ENCODE measurements around the gene TMEM169.

The TMEM169 gene

GRCh38 chr2:216083464-216084281, 2.0 kb downstream of the TMEM169 start:
- Histone ChIP-seq H2AFZ (ENCODE audit: low read length) (peak overlapping the region; percentile 35), H3K4ac (ENCODE audit: low read length) (no peak overlapping the region), H3K4me2 (ENCODE audit: insufficient read depth, low read length, poor library complexity, severe bottlenecking) (peak overlapping the region; percentile 52), H3K4me1 (ENCODE audit: control insufficient read depth in 2 of 2, insufficient read depth in 1 of 2, low read depth in 1 of 2, low read length in 2 of 2) (peaks cover 8 to 16% of the 10 kb centered on the region in 2 donors), H3K23ac (ENCODE audit: low read depth, low read length, poor library complexity) (no peak overlapping the region), H3K27ac (replicated peaks; ENCODE audit: low read length) (peak overlapping the region; percentile 95), H3K18ac (ENCODE audit: low read length) (peak overlapping the region; percentile 0), H3K14ac (ENCODE audit: low read length) (no peak overlapping the region), H3K4me3 (ENCODE audit: low read length in 2 of 2) (peak overlapping the region; percentile 67 to 77), H2BK120ac (ENCODE audit: low read depth, low read length) (no peak overlapping the region), H2AK5ac (ENCODE audit: low read depth, low read length) (no peak overlapping the region), H3K36me3 (replicated peaks in 1 of 2; ENCODE audit: control insufficient read depth in 2 of 2, insufficient read depth in 2 of 2, low read length in 2 of 2) (peaks cover 3 to 15% of the 10 kb centered on the region in 2 donors), H4K8ac (ENCODE audit: low read depth, low read length) (no peak overlapping the region), H3K9ac (ENCODE audit: low read depth, low read length, poor library complexity) (no peak overlapping the region), H3K27me3 (ENCODE audit: control insufficient read depth in 3 of 3, insufficient read depth in 3 of 3, low read depth in 1 of 3, low read length in 3 of 3) (no peaks in the 10 kb centered on the region), H3K79me1 (ENCODE audit: low read depth, low read length) (peaks cover 1% of the 10 kb centered on the region), H2BK15ac (ENCODE audit: low read length) (no peak overlapping the region), H2BK5ac (ENCODE audit: low read length) (no peak overlapping the region), H2BK12ac (ENCODE audit: low read length) (no peak overlapping the region), H4K91ac (ENCODE audit: low read depth, low read length, poor library complexity) (no peak overlapping the region), H3K9me3 (replicated peaks in 1 of 2; ENCODE audit: control insufficient read depth in 2 of 2, insufficient read depth in 1 of 2, low read depth in 1 of 2, low read length in 2 of 2) (peaks cover 0 to 1% of the 10 kb centered on the region in 2 donors)
- no CpG with 5 or more reads among the region's 11 CpGs for WGBS, 2 donors (ENCODE audit: extremely low coverage in 2 of 2, insufficient read length in 2 of 2, insufficient replicate concordance in 1 of 2)
- peak; percentile 88 for DNase-seq (ENCODE audit: low spot score)

GRCh38 chr2:216084547-216084946, 2.8 kb downstream of the TMEM169 start:
- Histone ChIP-seq H2BK15ac (ENCODE audit: low read length) (no peak overlapping the region), H3K27me3 (ENCODE audit: control insufficient read depth in 3 of 3, insufficient read depth in 3 of 3, low read depth in 1 of 3, low read length in 3 of 3) (no peaks in the 10 kb centered on the region), H3K36me3 (replicated peaks in 1 of 2; ENCODE audit: control insufficient read depth in 2 of 2, insufficient read depth in 2 of 2, low read length in 2 of 2) (peaks cover 3 to 15% of the 10 kb centered on the region in 2 donors), H3K9me3 (replicated peaks in 1 of 2; ENCODE audit: control insufficient read depth in 2 of 2, insufficient read depth in 1 of 2, low read depth in 1 of 2, low read length in 2 of 2) (peaks cover 0 to 1% of the 10 kb centered on the region in 2 donors), H3K27ac (replicated peaks; ENCODE audit: low read length) (peak overlapping the region; percentile 95), H2BK5ac (ENCODE audit: low read length) (no peak overlapping the region), H3K14ac (ENCODE audit: low read length) (no peak overlapping the region), H3K4me2 (ENCODE audit: insufficient read depth, low read length, poor library complexity, severe bottlenecking) (peak overlapping the region; percentile 28), H3K23ac (ENCODE audit: low read depth, low read length, poor library complexity) (no peak overlapping the region), H2AFZ (ENCODE audit: low read length) (no peak overlapping the region), H3K4me3 (ENCODE audit: low read length in 2 of 2) (peak overlapping the region; percentile 59 to 77), H4K8ac (ENCODE audit: low read depth, low read length) (no peak overlapping the region), H3K9ac (ENCODE audit: low read depth, low read length, poor library complexity) (no peak overlapping the region), H4K91ac (ENCODE audit: low read depth, low read length, poor library complexity) (no peak overlapping the region), H2BK120ac (ENCODE audit: low read depth, low read length) (no peak overlapping the region), H3K4me1 (ENCODE audit: control insufficient read depth in 2 of 2, insufficient read depth in 1 of 2, low read depth in 1 of 2, low read length in 2 of 2) (peaks cover 8 to 16% of the 10 kb centered on the region in 2 donors), H3K4ac (ENCODE audit: low read length) (no peak overlapping the region), H2BK12ac (ENCODE audit: low read length) (no peak overlapping the region), H3K18ac (ENCODE audit: low read length) (peak overlapping the region; percentile 63), H3K79me1 (ENCODE audit: low read depth, low read length) (peaks cover 1% of the 10 kb centered on the region), H2AK5ac (ENCODE audit: low read depth, low read length) (peak overlapping the region; percentile 59)
- whole genome bisulfite sequencing, 2 donors (ENCODE audit: extremely low coverage in 2 of 2, insufficient read length in 2 of 2, insufficient replicate concordance in 1 of 2), result no CpG with 5 or more reads among the region's 3 CpGs
- no peak for DNase-seq (ENCODE audit: low spot score)

- no CpG with 5 or more reads among the region's 2 CpGs for WGBS, 2 donors (ENCODE audit: extremely low coverage in 2 of 2, insufficient read length in 2 of 2, insufficient replicate concordance in 1 of 2)
Measured at GRCh38 chr2:216086207-216086893, 4.6 kb downstream of the TMEM169 start.

GRCh38 chr2:216090369-216090786, 8.7 kb downstream of the TMEM169 start:
- Histone ChIP-seq H3K23ac (ENCODE audit: low read depth, low read length, poor library complexity) (no peak overlapping the region), H3K4me1 (ENCODE audit: control insufficient read depth in 2 of 2, insufficient read depth in 1 of 2, low read depth in 1 of 2, low read length in 2 of 2) (peaks cover 0 to 2% of the 10 kb centered on the region in 2 donors), H3K18ac (ENCODE audit: low read length) (no peak overlapping the region), H2BK5ac (ENCODE audit: low read length) (no peak overlapping the region), H3K9me3 (replicated peaks in 1 of 2; ENCODE audit: control insufficient read depth in 2 of 2, insufficient read depth in 1 of 2, low read depth in 1 of 2, low read length in 2 of 2) (peaks cover 0 to 1% of the 10 kb centered on the region in 2 donors), H3K14ac (ENCODE audit: low read length) (no peak overlapping the region), H3K27ac (replicated peaks; ENCODE audit: low read length) (no peak overlapping the region), H4K8ac (ENCODE audit: low read depth, low read length) (no peak overlapping the region), H3K4me3 (ENCODE audit: low read length in 2 of 2) (no peak overlapping the region), H3K4me2 (ENCODE audit: insufficient read depth, low read length, poor library complexity, severe bottlenecking) (no peak overlapping the region), H3K9ac (ENCODE audit: low read depth, low read length, poor library complexity) (no peak overlapping the region), H2AFZ (ENCODE audit: low read length) (no peak overlapping the region), H3K79me1 (ENCODE audit: low read depth, low read length) (peaks cover 2% of the 10 kb centered on the region), H2BK15ac (ENCODE audit: low read length) (no peak overlapping the region), H3K27me3 (ENCODE audit: control insufficient read depth in 3 of 3, insufficient read depth in 3 of 3, low read depth in 1 of 3, low read length in 3 of 3) (no peaks in the 10 kb centered on the region), H4K91ac (ENCODE audit: low read depth, low read length, poor library complexity) (no peak overlapping the region), H3K36me3 (replicated peaks in 1 of 2; ENCODE audit: control insufficient read depth in 2 of 2, insufficient read depth in 2 of 2, low read length in 2 of 2) (peaks cover 8 to 19% of the 10 kb centered on the region in 2 donors), H2AK5ac (ENCODE audit: low read depth, low read length) (no peak overlapping the region), H2BK120ac (ENCODE audit: low read depth, low read length) (no peak overlapping the region), H3K4ac (ENCODE audit: low read length) (no peak overlapping the region), H2BK12ac (ENCODE audit: low read length) (no peak overlapping the region)
- DNase-seq (ENCODE audit: low spot score), result no peak
- WGBS, 2 donors (ENCODE audit: extremely low coverage in 2 of 2, insufficient read length in 2 of 2, insufficient replicate concordance in 1 of 2), result no CpG with 5 or more reads among the region's 1 CpG

More at GRCh38 chr2:216086207-216086893, 4.6 kb downstream of the TMEM169 start:
- Histone ChIP-seq H2BK15ac (ENCODE audit: low read length) (no peak overlapping the region), H3K27ac (replicated peaks; ENCODE audit: low read length) (no peak overlapping the region), H2BK12ac (ENCODE audit: low read length) (no peak overlapping the region), H3K36me3 (replicated peaks in 1 of 2; ENCODE audit: control insufficient read depth in 2 of 2, insufficient read depth in 2 of 2, low read length in 2 of 2) (peaks cover 5 to 19% of the 10 kb centered on the region in 2 donors), H3K4me3 (ENCODE audit: low read length in 2 of 2) (no peak overlapping the region), H3K14ac (ENCODE audit: low read length) (no peak overlapping the region), H2BK5ac (ENCODE audit: low read length) (no peak overlapping the region), H3K27me3 (ENCODE audit: control insufficient read depth in 3 of 3, insufficient read depth in 3 of 3, low read depth in 1 of 3, low read length in 3 of 3) (no peaks in the 10 kb centered on the region), H3K4me1 (ENCODE audit: control insufficient read depth in 2 of 2, insufficient read depth in 1 of 2, low read depth in 1 of 2, low read length in 2 of 2) (peaks cover 8 to 16% of the 10 kb centered on the region in 2 donors), H3K4ac (ENCODE audit: low read length) (no peak overlapping the region), H4K91ac (ENCODE audit: low read depth, low read length, poor library complexity) (no peak overlapping the region), H3K18ac (ENCODE audit: low read length) (no peak overlapping the region), H4K8ac (ENCODE audit: low read depth, low read length) (no peak overlapping the region), H2BK120ac (ENCODE audit: low read depth, low read length) (no peak overlapping the region), H3K9me3 (replicated peaks in 1 of 2; ENCODE audit: control insufficient read depth in 2 of 2, insufficient read depth in 1 of 2, low read depth in 1 of 2, low read length in 2 of 2) (peaks cover 0 to 1% of the 10 kb centered on the region in 2 donors), H3K23ac (ENCODE audit: low read depth, low read length, poor library complexity) (no peak overlapping the region), H2AK5ac (ENCODE audit: low read depth, low read length) (no peak overlapping the region), H2AFZ (ENCODE audit: low read length) (no peak overlapping the region), H3K4me2 (ENCODE audit: insufficient read depth, low read length, poor library complexity, severe bottlenecking) (no peak overlapping the region), H3K79me1 (ENCODE audit: low read depth, low read length) (peaks cover 2% of the 10 kb centered on the region), H3K9ac (ENCODE audit: low read depth, low read length, poor library complexity) (no peak overlapping the region)
- DNase-seq (ENCODE audit: low spot score), result no peak

Measured in neuronal stem cell (in vitro differentiated cells).